H9 (cell line): ENCODE results near the gene AGBL4. TPM values are rescaled to one million over a fixed set of nuclear protein-coding genes. Genes with fewer than 3 reads are reported as not detected.

Experiments used
- DNase-seq: peaks from one replicate; pipeline ENCODE4 v3.0.0-alpha.2; 2017
- H2AFZ ChIP-seq: one replicate; pipeline ENCODE4 v1.6.1; 2013; ENCODE audit warnings: mild to moderate bottlenecking, low read length, control low read depth, moderate library complexity
- H2AK5ac ChIP-seq: 2 replicates; pipeline ENCODE4 v1.6.1; 2013; ENCODE audit warnings: low read length, control low read depth, mixed read lengths; ENCODE audit not compliant: insufficient read length
- H2BK120ac ChIP-seq: one replicate; pipeline ENCODE4 v1.6.1; 2013; ENCODE audit warnings: low read depth, mild to moderate bottlenecking, low read length, control low read depth, inconsistent platforms; ENCODE audit not compliant: poor library complexity, severe bottlenecking
- H2BK12ac ChIP-seq: 2 replicates; pipeline ENCODE4 v1.6.1; 2013; ENCODE audit warnings: low read length, control low read depth, mixed read lengths, low read depth; ENCODE audit not compliant: insufficient read length
- H2BK15ac ChIP-seq: 2 replicates; pipeline ENCODE4 v1.6.1; 2013; ENCODE audit warnings: low read depth, low read length, control low read depth
- H2BK20ac ChIP-seq: one replicate; pipeline ENCODE4 v1.6.1; 2013; ENCODE audit warnings: low read depth, mild to moderate bottlenecking, low read length, control low read depth, inconsistent platforms; ENCODE audit not compliant: poor library complexity, severe bottlenecking
- H2BK5ac ChIP-seq: 2 replicates; pipeline ENCODE4 v1.6.1; 2013; ENCODE audit warnings: low read length, control low read depth, mixed read lengths; ENCODE audit not compliant: insufficient read length
- H3K14ac ChIP-seq: 2 replicates; pipeline ENCODE4 v1.6.1; 2013; ENCODE audit warnings: low read length, control low read depth; ENCODE audit not compliant: insufficient read depth
- H3K18ac ChIP-seq: 2 replicates; pipeline ENCODE4 v1.6.1; 2013; ENCODE audit warnings: low read depth, mild to moderate bottlenecking, mixed read lengths, low read length, control low read depth; ENCODE audit not compliant: insufficient read length
- H3K23ac ChIP-seq: 2 replicates; pipeline ENCODE4 v1.6.1; 2013; ENCODE audit warnings: low read length, control low read depth, mixed read lengths, low read depth; ENCODE audit not compliant: insufficient read length
- H3K23me2 ChIP-seq: 2 replicates; pipeline ENCODE4 v1.6.1; 2013; ENCODE audit warnings: low read depth, mild to moderate bottlenecking, mixed read lengths, low read length, control low read depth; ENCODE audit not compliant: insufficient read length, poor library complexity, severe bottlenecking
- H3K27ac ChIP-seq: 2 replicates; pipeline ENCODE4 v1.5.1; 2013; ENCODE audit warnings: low read length, control low read depth, mixed read lengths, low read depth; ENCODE audit not compliant: insufficient read length
- H3K27me3 ChIP-seq: 2 replicates; pipeline ENCODE4 v1.6.1; 2013; ENCODE audit warnings: low read length, control low read depth, inconsistent platforms; ENCODE audit not compliant: insufficient read depth
- H3K4ac ChIP-seq: 2 replicates; pipeline ENCODE4 v1.6.1; 2013; ENCODE audit warnings: low read depth, mild to moderate bottlenecking, control low read depth, inconsistent platforms, low read length, moderate library complexity
- H3K4me1 ChIP-seq: 2 replicates; pipeline ENCODE4 v1.6.1; 2013; ENCODE audit warnings: low read length, control low read depth, inconsistent platforms; ENCODE audit not compliant: insufficient read depth
- H3K4me2 ChIP-seq: 2 replicates; pipeline ENCODE4 v1.6.1; 2013; ENCODE audit warnings: low read length, control low read depth, mixed read lengths; ENCODE audit not compliant: insufficient read length, insufficient read depth
- H3K56ac ChIP-seq: 2 replicates; pipeline ENCODE4 v1.6.1; 2013; ENCODE audit warnings: low read depth, mild to moderate bottlenecking, mixed read lengths, low read length, control low read depth; ENCODE audit not compliant: insufficient read length
- H3K79me1 ChIP-seq: 2 replicates; pipeline ENCODE4 v1.6.1; 2013; ENCODE audit warnings: low read depth, mild to moderate bottlenecking, moderate library complexity, low read length, control low read depth, inconsistent platforms; ENCODE audit not compliant: insufficient read depth, poor library complexity, severe bottlenecking
- H3K79me2 ChIP-seq: 2 replicates; pipeline ENCODE4 v1.6.1; 2013; ENCODE audit warnings: low read length, control low read depth, inconsistent platforms; ENCODE audit not compliant: insufficient read depth
- H3K9ac ChIP-seq: 2 replicates; pipeline ENCODE4 v1.6.1; 2013; ENCODE audit warnings: low read length, control low read depth, mixed read lengths; ENCODE audit not compliant: insufficient read length; ENCODE audit errors: extremely low read depth
- H3K9me3 ChIP-seq: one replicate; pipeline ENCODE4 v1.6.1; 2013; ENCODE audit warnings: low read depth, low read length, inconsistent platforms; ENCODE audit not compliant: control insufficient read depth
- H3T11ph ChIP-seq: one replicate; pipeline ENCODE4 v1.6.1; 2013; ENCODE audit warnings: mild to moderate bottlenecking, low read length, control low read depth, inconsistent platforms
- H4K20me1 ChIP-seq: one replicate; pipeline ENCODE4 v1.6.1; 2013; ENCODE audit not compliant: control insufficient read depth, insufficient read length, insufficient read depth
- H4K5ac ChIP-seq: 2 replicates; pipeline ENCODE4 v1.6.1; 2013; ENCODE audit warnings: low read depth, mild to moderate bottlenecking, mixed read lengths, low read length, control low read depth; ENCODE audit not compliant: insufficient read length
- H4K8ac ChIP-seq: replicated peaks from 2 replicates; pipeline ENCODE4 v1.6.1; 2013; ENCODE audit warnings: low read length, control low read depth, mixed read lengths, low read depth; ENCODE audit not compliant: insufficient read length
- H4K91ac ChIP-seq: 2 replicates; pipeline ENCODE4 v1.6.1; 2013; ENCODE audit warnings: low read depth, mild to moderate bottlenecking, moderate library complexity, mixed read lengths, low read length, control low read depth; ENCODE audit not compliant: insufficient read length
- H3K27ac Mint-ChIP-seq, 3 experiments: 2 replicates in 2 of 3; 3 replicates in 1 of 3; pipeline ENCODE4 v1.8.0; 2020 to 2021; ENCODE audit warnings: mixed read lengths in 3 of 3, mild to moderate bottlenecking in 1 of 3, moderate library complexity in 1 of 3
- H3K27me3 Mint-ChIP-seq: 2 replicates; pipeline ENCODE4 v1.8.0; 2021; ENCODE audit warnings: low read depth, mild to moderate bottlenecking, moderate library complexity, mixed read lengths
- H3K36me3 Mint-ChIP-seq, 3 experiments: 2 replicates in 2 of 3; 3 replicates in 1 of 3; pipeline ENCODE4 v1.8.0; 2020 to 2021; ENCODE audit warnings: low read depth in 3 of 3, mixed read lengths in 3 of 3; ENCODE audit not compliant: insufficient read depth in 1 of 3
- H3K4me1 Mint-ChIP-seq, 2 experiments: 2 replicates each; pipeline ENCODE4 v1.8.0; 2020; ENCODE audit warnings: mixed read lengths in 2 of 2
- H3K4me3 Mint-ChIP-seq, 2 experiments: 2 replicates in 1 of 2; 3 replicates in 1 of 2; pipeline ENCODE4 v1.8.0; 2020 to 2021; ENCODE audit warnings: mild to moderate bottlenecking in 2 of 2, mixed read lengths in 2 of 2, moderate library complexity in 1 of 2
- H3K9me3 Mint-ChIP-seq, 2 experiments: 2 replicates in 1 of 2; 3 replicates in 1 of 2; pipeline ENCODE4 v1.8.0; 2020; ENCODE audit warnings: mild to moderate bottlenecking in 2 of 2, mixed read lengths in 2 of 2, moderate library complexity in 1 of 2
- WGBS: extraction: QIAGEN DNeasy Blood & Tissue Kit; methylation state at CpG from one replicate; pipeline ENCODE4 v1.1.7; 2013; ENCODE audit warnings: missing lambda C conversion rate, low lambda C conversion rate, mixed read lengths; ENCODE audit not compliant: insufficient read length; ENCODE audit errors: extremely low coverage; 5-methylcytosine and 5-hydroxymethylcytosine counted together
- total RNA-seq: library from RNA; stranded (reverse); gene quantifications from 2 replicates; pipeline ENCODE4 v1.2.1, GENCODE V29; 2021
- TF ChIP-seq, protein P1 (sequence below): fragments of 200-600 bp; sonication (generic); conservative IDR thresholded peaks from 3 replicates; pipeline ENCODE4 v1.8.0; 2021; ENCODE audit warnings: antibody characterized with exemption, mild to moderate bottlenecking

The AGBL4 gene
- total RNA-seq, 1 experiment from 2014 or later: not detected

DNA sequence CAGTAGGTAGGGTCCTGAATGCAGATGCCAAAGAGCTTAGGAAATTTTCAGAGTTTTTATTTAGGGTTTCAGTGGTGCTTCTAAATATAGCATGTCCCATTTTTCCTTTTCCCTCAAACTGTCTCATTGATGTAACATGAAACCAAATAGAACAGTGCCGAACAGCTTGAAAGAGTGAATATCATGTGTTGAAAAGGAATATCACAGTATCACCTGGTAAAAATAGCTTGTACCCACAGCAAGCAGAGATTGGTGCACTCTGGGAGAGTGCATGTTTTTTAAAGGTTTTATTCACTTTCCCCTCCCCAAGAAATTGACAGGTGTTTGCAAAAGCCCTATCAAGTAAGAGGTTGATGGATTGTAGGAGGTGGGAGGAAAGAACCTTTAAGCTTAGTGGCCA is 43.1 kb upstream of the AGBL4 start:
- Histone ChIP-seq H3K79me2 (no peaks in the 10 kb centered on the region), H3K9ac (no peak overlapping the region), H3K56ac (no peak overlapping the region), H3K23ac (no peak overlapping the region), H2AK5ac (no peak overlapping the region), H3K4ac (no peak overlapping the region), H4K5ac (no peak overlapping the region), H3T11ph (no peak overlapping the region), H4K91ac (no peak overlapping the region), H4K20me1 (no peaks in the 10 kb centered on the region), H3K9me3 (no peaks in the 10 kb centered on the region), H2BK12ac (no peak overlapping the region), H3K23me2 (no peaks in the 10 kb centered on the region), H3K18ac (no peak overlapping the region), H2BK120ac (no peak overlapping the region), H3K14ac (no peak overlapping the region), H3K4me1 (no peaks in the 10 kb centered on the region), H3K79me1 (no peaks in the 10 kb centered on the region), H3K27me3 (no peaks in the 10 kb centered on the region), H3K27ac (no peak overlapping the region), H2AFZ (no peak overlapping the region), H4K8ac (no peak overlapping the region), H2BK5ac (no peak overlapping the region), H3K4me2 (no peak overlapping the region), H2BK15ac (no peak overlapping the region), H2BK20ac (no peak overlapping the region)
- no peak overlapping the region for H3K4me3 Mint-ChIP-seq
- WGBS: no CpG with 5 or more reads among the region's 1 CpG
- no peak overlapping the region for H3K27ac Mint-ChIP-seq
- H3K36me3 Mint-ChIP-seq: peaks cover 0 to 35% (median 5%) of the 10 kb centered on the region in 3 experiments; a peak in 4 of 7 replicates
- H3K27me3 Mint-ChIP-seq: no peaks in the 10 kb centered on the region
- H3K4me1 Mint-ChIP-seq: no peaks in the 10 kb centered on the region
- TF ChIP-seq, protein P1, sequence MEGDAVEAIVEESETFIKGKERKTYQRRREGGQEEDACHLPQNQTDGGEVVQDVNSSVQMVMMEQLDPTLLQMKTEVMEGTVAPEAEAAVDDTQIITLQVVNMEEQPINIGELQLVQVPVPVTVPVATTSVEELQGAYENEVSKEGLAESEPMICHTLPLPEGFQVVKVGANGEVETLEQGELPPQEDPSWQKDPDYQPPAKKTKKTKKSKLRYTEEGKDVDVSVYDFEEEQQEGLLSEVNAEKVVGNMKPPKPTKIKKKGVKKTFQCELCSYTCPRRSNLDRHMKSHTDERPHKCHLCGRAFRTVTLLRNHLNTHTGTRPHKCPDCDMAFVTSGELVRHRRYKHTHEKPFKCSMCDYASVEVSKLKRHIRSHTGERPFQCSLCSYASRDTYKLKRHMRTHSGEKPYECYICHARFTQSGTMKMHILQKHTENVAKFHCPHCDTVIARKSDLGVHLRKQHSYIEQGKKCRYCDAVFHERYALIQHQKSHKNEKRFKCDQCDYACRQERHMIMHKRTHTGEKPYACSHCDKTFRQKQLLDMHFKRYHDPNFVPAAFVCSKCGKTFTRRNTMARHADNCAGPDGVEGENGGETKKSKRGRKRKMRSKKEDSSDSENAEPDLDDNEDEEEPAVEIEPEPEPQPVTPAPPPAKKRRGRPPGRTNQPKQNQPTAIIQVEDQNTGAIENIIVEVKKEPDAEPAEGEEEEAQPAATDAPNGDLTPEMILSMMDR: no peak
- H3K9me3 Mint-ChIP-seq: peaks cover 46 to 91% of the 10 kb centered on the region in 2 experiments
- no peak for DNase-seq
